GM10266 (cell line): Measurements from ENCODE around the gene CREBRF.
"Not testable (repeated sequence)": the region's sequence is repeated elsewhere in the genome, so short reads cannot be mapped to it uniquely, and the experiment has no call there.

Experiments used
- DNase-seq: peaks from one replicate; pipeline ENCODE4 v3.0.0; 2012; ENCODE audit errors: extremely low spot score
- CTCF ChIP-seq: IDR thresholded peaks from 2 replicates; pipeline ENCODE4 v1.5.1; 2012; ENCODE audit warnings: mild to moderate bottlenecking, low read depth; ENCODE audit not compliant: control insufficient read depth, insufficient read depth; ENCODE audit errors: missing control alignments

Gene CREBRF

GRCh38 chr5:173027905-173028304 lies 28.2 kb upstream of the CREBRF start:
- DNase-seq, result no peak
- no peak for TF ChIP-seq CTCF

GRCh38 chr5:173028811-173029327 lies 27.3 kb upstream of the CREBRF start:
- no peak for DNase-seq
- TF ChIP-seq CTCF, result no peak

- no peak for TF ChIP-seq CTCF
- DNase-seq, result no peak
Observed at GRCh38 chr5:173029499-173029921, 26.6 kb upstream of the CREBRF start.

- not testable (repeated sequence) for DNase-seq
Observed at GRCh38 chr5:173032096-173032495, 24.1 kb upstream of the CREBRF start.

GRCh38 chr5:173032730-173033129 lies 23.4 kb upstream of the CREBRF start:
- TF ChIP-seq CTCF, result no peak
- DNase-seq, result no peak

GRCh38 chr5:173033923-173034322 lies 22.2 kb upstream of the CREBRF start:
- no peak for TF ChIP-seq CTCF
- no peak for DNase-seq

GRCh38 chr5:173035904-173036707 lies 20.0 kb upstream of the CREBRF start:
- peak; percentile 52 for DNase-seq
- TF ChIP-seq CTCF, result no peak
